NCI-H187 treated with DMSO at 0.1 percent for 48 hours (cell line): ENCODE measurements around the gene ZNF468.
"Not testable (repeated sequence)": the region's sequence is repeated elsewhere in the genome, so short reads cannot be mapped to it uniquely, and the experiment has no call there.

Source experiments
- DNase-seq: peaks from one replicate; lab custom pipeline; 2025; lab: John Stamatoyannopoulos, UW

ZNF468 gene

GRCh38 chr19:52857378-52858191, at the start of gene ZNF468:
Gene ZNF468, minus strand, starts transcription at chr19:52857619. Its CDS starts 3,347 bp downstream, at chr19:52854272.
- DNase-seq, result peak; percentile 25

GRCh38 chr19:52904052-52904780, 46.8 kb upstream of the ZNF468 start:
- DNase-seq, result not testable (repeated sequence)

GRCh38 chr19:52901842-52902241, 44.4 kb upstream of the ZNF468 start:
- no peak for DNase-seq

- not testable (repeated sequence) for DNase-seq
These were observed 41.2 kb upstream of the ZNF468 start for GRCh38 chr19:52898596-52898995.

- no peak for DNase-seq
These were observed 40.7 kb upstream of the ZNF468 start for GRCh38 chr19:52898101-52898500.

GRCh38 chr19:52897138-52897935, 39.9 kb upstream of the ZNF468 start, which contains the start of gene ZNF320:
Gene ZNF320, minus strand, starts transcription at chr19:52897635. Its CDS starts 7,380 bp downstream, at chr19:52890255.
- DNase-seq, result peak; percentile 61

GRCh38 chr19:52896431-52897137, 39.2 kb upstream of the ZNF468 start:
- no peak for DNase-seq

- DNase-seq, result no peak
These were observed 33.9 kb upstream of the ZNF468 start for GRCh38 chr19:52891336-52891735.

GRCh38 chr19:52889931-52890330, 32.5 kb upstream of the ZNF468 start:
- no peak for DNase-seq

- no peak for DNase-seq
These were observed 31.7 kb upstream of the ZNF468 start for GRCh38 chr19:52889076-52889475.

GRCh38 chr19:52880895-52881389, 23.5 kb upstream of the ZNF468 start:
- no peak for DNase-seq

- DNase-seq, result not testable (repeated sequence)
These were observed 15.6 kb upstream of the ZNF468 start for GRCh38 chr19:52872996-52873395.

GRCh38 chr19:52871466-52871865, 14.0 kb upstream of the ZNF468 start:
- no peak for DNase-seq

- not testable (repeated sequence) for DNase-seq
These were observed 10.6 kb upstream of the ZNF468 start for GRCh38 chr19:52868031-52868430.

GRCh38 chr19:52856540-52857377, 660 bp downstream of the ZNF468 start:
- DNase-seq, result not testable (repeated sequence)

- DNase-seq, result not testable (repeated sequence)
These were observed 10.1 kb downstream of the ZNF468 start for GRCh38 chr19:52847352-52847751.

GRCh38 chr19:52840825-52841465, 16.5 kb downstream of the ZNF468 start:
- not testable (repeated sequence) for DNase-seq

- not testable (repeated sequence) for DNase-seq
These were observed 23.1 kb downstream of the ZNF468 start for GRCh38 chr19:52834289-52834688.

GRCh38 chr19:52833541-52833940, 23.9 kb downstream of the ZNF468 start:
- DNase-seq, result not testable (repeated sequence)

GRCh38 chr19:52829866-52830265, 27.6 kb downstream of the ZNF468 start:
- not testable (repeated sequence) for DNase-seq
